Measurements from ENCODE around the gene TEX53. TPM values are rescaled to one million over a fixed set of nuclear protein-coding genes. Genes with fewer than 3 reads are reported as not detected.

TEX53 gene
- total RNA-seq, 1 experiment from 2014 or later: not detected

DNA sequence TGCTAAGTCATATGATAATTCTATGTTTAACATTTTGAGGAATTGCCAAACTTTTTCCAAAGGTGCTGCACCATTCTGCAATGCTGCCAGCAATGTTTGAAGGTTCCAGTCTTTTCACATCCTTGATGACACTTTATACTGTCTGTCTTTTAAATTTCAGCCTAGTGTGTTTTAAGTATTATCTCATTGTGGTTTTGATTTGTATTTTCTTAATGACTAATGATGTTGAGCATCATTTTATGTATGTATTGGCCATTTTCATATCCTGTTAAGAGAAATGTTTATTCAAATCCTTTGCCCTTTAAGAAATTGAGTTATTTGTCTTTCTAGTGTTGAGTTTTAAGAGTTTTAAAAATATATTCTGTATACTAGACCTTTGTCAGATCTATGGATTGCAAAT lies 29.4 kb upstream of the TEX53 start:
- H3K4me3 Mint-ChIP-seq (ENCODE audit: unreplicated experiment): no peak overlapping the region
- intact Hi-C loops (cut with micrococcal nuclease; ENCODE audit: unreplicated experiment): no loop called here
- H3K27me3 ChIP-seq (replicated peaks; ENCODE audit: control insufficient read depth, insufficient read depth, low read length): no peaks in the 10 kb centered on the region
- no peaks in the 10 kb centered on the region for H3K36me3 ChIP-seq (ENCODE audit: control insufficient read depth, insufficient read depth, low read length)
- DNase-seq: no peak
- POLR2A ChIA-PET: no interaction called here
- H3K27me3 Mint-ChIP-seq (ENCODE audit: insufficient read depth, unreplicated experiment): peaks cover 11% of the 10 kb centered on the region
- BruUV-seq (replicated peaks): no TSS peak
- H3K4me1 ChIP-seq: no peaks in the 10 kb centered on the region
- H3K27ac Mint-ChIP-seq (ENCODE audit: unreplicated experiment): no peak overlapping the region
- no peaks in the 10 kb centered on the region for H3K9me3 ChIP-seq
- H3K36me3 Mint-ChIP-seq (ENCODE audit: insufficient read depth, unreplicated experiment): no peaks in the 10 kb centered on the region
- no peaks in the 10 kb centered on the region for H3K9me3 Mint-ChIP-seq (ENCODE audit: unreplicated experiment)
- CTCF ChIA-PET: no interaction called here
- no peaks in the 10 kb centered on the region for H3K4me1 Mint-ChIP-seq (ENCODE audit: low read depth, unreplicated experiment)
- no peak overlapping the region for H3K4me3 ChIP-seq (ENCODE audit: low read depth, low read length)
- TF ChIP-seq, protein P1, sequence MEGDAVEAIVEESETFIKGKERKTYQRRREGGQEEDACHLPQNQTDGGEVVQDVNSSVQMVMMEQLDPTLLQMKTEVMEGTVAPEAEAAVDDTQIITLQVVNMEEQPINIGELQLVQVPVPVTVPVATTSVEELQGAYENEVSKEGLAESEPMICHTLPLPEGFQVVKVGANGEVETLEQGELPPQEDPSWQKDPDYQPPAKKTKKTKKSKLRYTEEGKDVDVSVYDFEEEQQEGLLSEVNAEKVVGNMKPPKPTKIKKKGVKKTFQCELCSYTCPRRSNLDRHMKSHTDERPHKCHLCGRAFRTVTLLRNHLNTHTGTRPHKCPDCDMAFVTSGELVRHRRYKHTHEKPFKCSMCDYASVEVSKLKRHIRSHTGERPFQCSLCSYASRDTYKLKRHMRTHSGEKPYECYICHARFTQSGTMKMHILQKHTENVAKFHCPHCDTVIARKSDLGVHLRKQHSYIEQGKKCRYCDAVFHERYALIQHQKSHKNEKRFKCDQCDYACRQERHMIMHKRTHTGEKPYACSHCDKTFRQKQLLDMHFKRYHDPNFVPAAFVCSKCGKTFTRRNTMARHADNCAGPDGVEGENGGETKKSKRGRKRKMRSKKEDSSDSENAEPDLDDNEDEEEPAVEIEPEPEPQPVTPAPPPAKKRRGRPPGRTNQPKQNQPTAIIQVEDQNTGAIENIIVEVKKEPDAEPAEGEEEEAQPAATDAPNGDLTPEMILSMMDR (IDR thresholded peaks at IDR 0.05; ENCODE audit: insufficient read depth in 1 of 2, low read depth in 1 of 2, low read length in 1 of 2, severe bottlenecking in 1 of 2, unreplicated experiment in 1 of 2): no peak

DNA sequence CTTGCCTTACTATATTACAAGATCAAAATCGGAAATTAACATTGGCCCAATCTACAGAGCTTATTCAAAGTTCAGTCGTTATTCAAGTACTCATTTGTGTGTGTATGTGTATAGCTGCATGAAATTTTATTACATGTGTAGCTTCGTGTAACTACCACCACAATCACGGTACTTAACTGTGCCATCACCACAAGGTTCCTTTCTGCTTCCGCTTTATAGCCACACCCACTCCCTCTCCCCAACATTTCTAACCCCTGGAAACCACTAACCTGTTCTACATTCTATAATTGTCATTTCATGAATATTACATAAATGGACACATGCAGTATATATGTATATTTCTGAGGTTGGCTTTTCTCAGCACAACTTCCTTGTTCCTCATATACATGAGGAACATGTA lies 28.3 kb upstream of the TEX53 start:
- Histone ChIP-seq H3K27me3 (replicated peaks; ENCODE audit: control insufficient read depth, insufficient read depth, low read length) (no peaks in the 10 kb centered on the region), H3K4me1 (no peaks in the 10 kb centered on the region), H3K4me3 (ENCODE audit: low read depth, low read length) (no peak overlapping the region), H3K36me3 (ENCODE audit: control insufficient read depth, insufficient read depth, low read length) (no peaks in the 10 kb centered on the region), H3K9me3 (no peaks in the 10 kb centered on the region)
- Mint-ChIP-seq H3K4me3 (ENCODE audit: unreplicated experiment) (no peak overlapping the region), H3K9me3 (ENCODE audit: unreplicated experiment) (no peaks in the 10 kb centered on the region), H3K4me1 (ENCODE audit: low read depth, unreplicated experiment) (peaks cover 7% of the 10 kb centered on the region), H3K27me3 (ENCODE audit: insufficient read depth, unreplicated experiment) (peaks cover 8% of the 10 kb centered on the region), H3K27ac (ENCODE audit: unreplicated experiment) (no peak overlapping the region), H3K36me3 (ENCODE audit: insufficient read depth, unreplicated experiment) (no peaks in the 10 kb centered on the region)
- ChIA-PET CTCF (no interaction called here), POLR2A (no interaction called here)
- intact Hi-C loops (cut with micrococcal nuclease; ENCODE audit: unreplicated experiment): no loop called here
- no peak for DNase-seq
- no TSS peak for BruUV-seq (replicated peaks)
- TF ChIP-seq, protein P1 (IDR thresholded peaks at IDR 0.05; ENCODE audit: insufficient read depth in 1 of 2, low read depth in 1 of 2, low read length in 1 of 2, severe bottlenecking in 1 of 2, unreplicated experiment in 1 of 2): no peak

DNA sequence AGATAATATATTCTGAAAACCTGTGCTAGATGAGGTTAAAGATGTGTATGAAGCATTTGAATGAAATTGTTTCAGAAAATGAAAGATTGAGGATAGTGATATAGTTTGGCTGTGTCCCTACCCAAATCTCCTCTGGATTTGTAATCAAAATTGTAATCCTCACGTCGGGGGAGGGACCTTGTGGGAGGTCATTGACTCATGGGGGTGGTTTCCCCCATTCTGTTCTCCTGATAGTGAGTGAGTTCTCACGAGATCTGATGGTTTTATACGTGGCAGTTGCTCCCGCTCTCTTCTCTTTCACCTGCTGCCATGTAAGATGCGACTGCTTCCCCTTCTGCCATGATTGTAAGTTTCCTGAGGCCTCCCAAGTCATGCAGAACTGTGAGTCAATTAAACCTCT lies 26.4 kb upstream of the TEX53 start:
- Histone ChIP-seq H3K9me3 (no peaks in the 10 kb centered on the region), H3K36me3 (ENCODE audit: control insufficient read depth, insufficient read depth, low read length) (no peaks in the 10 kb centered on the region), H3K27me3 (replicated peaks; ENCODE audit: control insufficient read depth, insufficient read depth, low read length) (no peaks in the 10 kb centered on the region), H3K4me1 (no peaks in the 10 kb centered on the region), H3K4me3 (ENCODE audit: low read depth, low read length) (no peak overlapping the region)
- Mint-ChIP-seq H3K4me1 (ENCODE audit: low read depth, unreplicated experiment) (peaks cover 7% of the 10 kb centered on the region), H3K4me3 (ENCODE audit: unreplicated experiment) (no peak overlapping the region), H3K27me3 (ENCODE audit: insufficient read depth, unreplicated experiment) (no peaks in the 10 kb centered on the region), H3K9me3 (ENCODE audit: unreplicated experiment) (no peaks in the 10 kb centered on the region), H3K27ac (ENCODE audit: unreplicated experiment) (no peak overlapping the region), H3K36me3 (ENCODE audit: insufficient read depth, unreplicated experiment) (no peaks in the 10 kb centered on the region)
- no peak for DNase-seq
- TF ChIP-seq, protein P1 (IDR thresholded peaks at IDR 0.05; ENCODE audit: insufficient read depth in 1 of 2, low read depth in 1 of 2, low read length in 1 of 2, severe bottlenecking in 1 of 2, unreplicated experiment in 1 of 2): no peak
- no TSS peak for BruUV-seq (replicated peaks)
- intact Hi-C loops (cut with micrococcal nuclease; ENCODE audit: unreplicated experiment): no loop called here
- ChIA-PET CTCF (no interaction called here), POLR2A (no interaction called here)

Data from Caco-2 (cell line).